ENCODE results near the gene CNBD2.
"Not testable (repeated sequence)": the region's sequence is repeated elsewhere in the genome, so short reads cannot be mapped to it uniquely, and the experiment has no call there.

CNBD2 gene

GRCh38 chr20:36064658-36065426, 96.5 kb downstream of the CNBD2 start:
- DNase-seq, result peak; percentile 96

GRCh38 chr20:36065427-36065998, 97.1 kb downstream of the CNBD2 start:
- no peak for DNase-seq

- DNase-seq, result no peak
Observed at GRCh38 chr20:36066777-36067176, 98.4 kb downstream of the CNBD2 start.

GRCh38 chr20:36068526-36068925, 100.1 kb downstream of the CNBD2 start:
- not testable (repeated sequence) for DNase-seq

- DNase-seq, result peak; percentile 46
Observed at GRCh38 chr20:36070451-36070850, 102.1 kb downstream of the CNBD2 start.

GRCh38 chr20:36071848-36072247, 103.5 kb downstream of the CNBD2 start:
- DNase-seq, result no peak

- no peak for DNase-seq
Observed at GRCh38 chr20:36074983-36075382, 106.6 kb downstream of the CNBD2 start.

- DNase-seq, result not testable (repeated sequence)
Observed at GRCh38 chr20:36077762-36078161, 109.4 kb downstream of the CNBD2 start.

- no peak for DNase-seq
Observed at GRCh38 chr20:36079486-36079885, 111.1 kb downstream of the CNBD2 start.

GRCh38 chr20:36079984-36080383, 111.6 kb downstream of the CNBD2 start:
- DNase-seq, result not testable (repeated sequence)

Measured in right hindlimb (tissue), 1 donor.